CD4-positive, alpha-beta T cell treated with Interleukin-6 at 100 ng/mL for 8 hours (primary cell): Measurements from ENCODE around the gene BHLHE23.
"Not testable (repeated sequence)": the region's sequence is repeated elsewhere in the genome, so short reads cannot be mapped to it uniquely, and the experiment has no call there.

Experiments used
- DNase-seq: peaks from one replicate; pipeline ENCODE4 v3.0.0-alpha.2; 2020; ENCODE audit warnings: mixed read lengths, low spot score

BHLHE23 gene

DNA sequence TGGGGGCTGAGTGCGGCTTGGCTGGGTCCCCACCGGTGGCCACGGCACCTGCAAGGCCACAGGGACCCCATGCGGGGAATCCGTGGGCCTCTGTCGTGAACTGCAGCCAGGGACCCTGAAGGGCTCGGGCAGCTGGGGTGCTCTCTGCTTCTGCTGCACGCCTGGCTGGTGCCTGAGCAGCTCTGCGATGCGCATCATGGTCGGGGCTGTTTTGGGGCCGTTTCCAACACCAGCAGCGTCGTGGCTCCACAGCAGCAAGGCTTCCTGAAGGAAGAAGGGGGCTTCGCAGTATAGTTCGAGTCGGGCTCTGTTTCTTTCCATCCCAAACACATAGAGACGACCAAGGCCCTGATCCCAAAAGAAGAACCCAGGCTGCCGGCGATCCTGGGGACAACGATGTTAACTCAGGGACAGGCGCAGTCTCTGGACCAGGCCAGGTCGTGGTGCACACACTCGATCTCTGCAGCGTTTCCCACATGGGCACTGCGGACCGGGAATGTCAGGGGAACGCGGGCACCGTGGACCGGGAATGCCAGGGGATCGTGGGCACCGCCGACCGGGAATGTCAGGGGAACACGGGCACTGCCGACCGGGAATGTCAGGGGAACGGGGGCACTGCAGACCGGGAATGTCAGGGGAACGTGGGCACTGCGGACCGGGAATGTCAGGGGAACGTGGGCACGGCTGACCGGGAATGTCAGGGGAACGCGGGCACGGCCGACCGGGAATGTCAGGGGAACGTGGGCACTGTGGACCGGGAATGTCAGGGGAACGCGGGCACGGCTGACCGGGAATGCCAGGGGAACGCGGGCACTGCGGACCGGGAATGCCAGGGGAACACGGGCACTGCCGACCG lies 36.8 kb upstream of the BHLHE23 start:
- DNase-seq = no peak

DNA sequence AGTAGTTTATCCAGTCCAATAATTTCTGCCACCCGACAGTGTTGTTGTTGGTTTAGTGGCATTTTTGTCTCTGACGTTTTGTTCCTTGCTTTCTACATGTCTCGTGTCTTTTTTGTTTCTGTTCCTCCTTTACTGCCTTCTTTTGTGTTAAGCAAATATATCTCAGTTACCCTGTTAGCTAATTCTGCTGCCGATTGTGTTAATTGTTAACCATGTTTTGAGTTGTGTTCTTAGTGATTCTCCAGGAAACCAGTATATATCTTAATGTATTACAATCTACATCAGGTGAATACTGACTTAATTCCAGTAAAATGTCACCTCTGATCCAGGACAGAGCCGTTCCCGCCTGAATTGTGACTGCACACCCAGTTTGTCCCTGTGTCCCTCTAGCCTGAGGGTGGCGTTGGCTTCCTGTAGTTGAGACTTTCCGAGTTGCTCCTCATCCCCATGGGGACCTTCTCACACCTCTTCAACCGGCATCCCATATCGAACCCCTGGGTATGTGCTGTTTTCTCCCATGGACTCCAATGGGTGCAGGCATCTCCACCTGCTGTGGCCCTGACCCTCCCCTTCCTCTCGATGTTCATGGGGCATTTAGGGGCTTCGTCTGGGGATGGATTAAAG lies 35.8 kb upstream of the BHLHE23 start:
- no peak for DNase-seq

DNA sequence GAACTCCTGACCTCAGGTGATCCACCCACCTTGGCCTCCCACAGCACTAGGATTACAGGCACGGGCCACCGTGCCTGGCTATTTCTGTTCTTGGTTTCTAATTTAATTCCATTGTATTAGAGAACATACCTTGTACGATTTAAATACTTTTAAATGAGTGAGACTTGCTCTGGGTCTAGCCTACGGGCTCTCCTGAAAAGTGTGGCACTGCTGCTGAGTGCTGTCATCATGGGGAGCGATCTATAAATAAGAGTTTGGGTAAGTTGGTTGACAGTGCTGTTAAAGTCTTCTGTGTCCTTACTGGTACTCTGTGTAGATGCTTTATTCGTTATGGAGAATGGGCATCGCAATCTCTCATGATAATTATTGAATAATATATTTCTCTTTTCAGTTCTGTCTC lies 35.0 kb upstream of the BHLHE23 start:
- no peak for DNase-seq

DNA sequence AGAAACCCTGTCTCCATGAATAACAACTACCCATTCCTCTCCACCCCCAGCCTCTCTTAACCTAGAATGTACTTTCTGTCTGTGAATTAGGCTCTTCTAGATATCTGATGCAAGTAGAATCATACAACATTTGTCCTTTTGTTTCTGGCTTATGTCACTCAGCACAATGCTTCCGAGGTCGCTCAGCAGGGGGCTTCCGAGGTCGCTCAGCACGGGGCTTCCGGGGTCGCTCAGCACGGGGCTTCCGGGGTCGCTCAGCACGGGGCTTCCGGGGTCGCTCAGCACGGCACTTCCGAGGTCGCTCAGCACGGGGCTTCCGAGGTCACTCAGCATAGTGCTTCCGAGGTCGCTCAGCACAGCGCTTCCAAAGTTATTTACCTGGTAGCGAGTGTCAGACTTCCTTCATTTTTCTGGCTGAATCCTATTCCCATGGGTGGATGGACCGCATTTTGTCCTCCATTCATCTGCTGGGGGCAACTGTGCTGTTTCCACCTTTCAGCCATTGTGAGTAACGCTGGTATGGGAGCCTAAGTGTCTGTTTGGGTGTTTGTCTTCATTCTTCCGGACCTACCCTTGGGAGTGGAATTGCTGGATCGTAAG lies 31.0 kb upstream of the BHLHE23 start:
- DNase-seq = no peak

- no peak for DNase-seq
Measured at GRCh38 chr20:63036291-63036690, 29.5 kb upstream of the BHLHE23 start.

DNA sequence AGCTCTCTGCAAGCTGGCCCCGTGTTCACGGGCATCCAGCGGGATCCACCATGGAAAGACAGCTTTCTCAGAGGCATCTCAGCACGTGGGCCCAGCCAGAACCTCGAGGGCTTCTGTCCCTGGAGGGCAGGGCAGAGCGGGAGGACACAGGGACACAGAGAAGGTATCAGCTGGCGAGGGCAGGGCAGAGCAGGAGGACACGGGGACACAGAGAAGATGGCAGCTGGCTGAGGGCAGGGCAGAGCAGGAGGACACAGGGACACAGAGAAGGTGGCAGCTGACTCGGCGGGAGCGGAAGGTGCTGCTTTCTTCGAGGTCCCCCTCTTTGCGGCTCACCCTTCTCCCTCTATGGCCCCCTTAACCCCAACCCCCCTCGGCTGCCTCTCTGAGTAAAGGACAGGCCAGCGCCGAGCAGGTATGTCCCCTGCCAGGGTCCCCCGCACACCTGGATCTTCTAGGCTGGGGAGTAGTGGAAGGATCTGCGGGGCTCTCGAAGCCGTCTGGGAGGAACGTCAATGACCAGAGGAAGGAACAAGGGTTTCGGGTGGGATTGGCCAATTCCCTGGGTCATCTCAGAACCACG lies 28.9 kb upstream of the BHLHE23 start:
- no peak for DNase-seq

DNA sequence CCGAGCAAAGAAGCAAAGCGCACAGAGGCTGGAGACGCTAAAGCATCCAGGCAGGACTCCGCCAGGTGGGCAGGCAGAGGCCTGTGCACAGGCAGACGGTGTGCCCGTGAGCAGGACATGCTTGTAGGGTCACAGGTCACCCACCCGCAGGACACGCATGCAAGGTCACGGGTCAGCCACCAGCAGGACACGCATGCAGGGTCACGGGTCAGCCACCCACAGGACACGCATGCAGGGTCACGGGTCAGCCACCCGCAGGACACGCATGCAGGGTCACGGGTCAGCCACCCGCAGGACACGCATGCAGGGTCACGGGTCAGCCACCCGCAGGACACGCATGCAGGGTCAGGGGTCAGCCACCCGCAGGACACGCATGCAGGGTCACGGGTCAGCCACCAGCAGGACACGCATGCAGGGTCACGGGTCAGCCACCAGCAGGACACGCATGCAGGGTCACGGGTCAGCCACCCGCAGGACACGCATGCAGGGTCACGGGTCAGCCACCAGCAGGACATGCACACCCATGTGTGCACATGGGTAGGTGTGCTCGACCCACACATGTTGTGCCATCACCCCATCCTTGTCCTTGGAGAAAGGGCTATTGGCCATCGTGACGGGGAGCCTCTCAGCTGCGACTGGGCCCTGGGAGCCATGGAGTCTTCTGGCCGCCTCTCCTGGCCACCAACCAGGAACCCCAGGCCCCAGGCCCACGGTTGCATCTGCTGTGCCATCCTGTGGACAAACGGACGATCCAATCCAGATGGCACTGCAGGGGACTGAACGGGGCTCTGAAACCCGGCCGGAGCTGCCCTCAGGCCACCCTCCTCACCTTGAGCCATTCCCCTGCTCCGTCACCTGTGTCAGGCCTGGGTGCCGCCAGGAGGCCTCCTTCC lies 28.2 kb upstream of the BHLHE23 start:
- DNase-seq = not testable (repeated sequence)

- no peak for DNase-seq
Measured at GRCh38 chr20:63033794-63034709, 27.3 kb upstream of the BHLHE23 start.

DNA sequence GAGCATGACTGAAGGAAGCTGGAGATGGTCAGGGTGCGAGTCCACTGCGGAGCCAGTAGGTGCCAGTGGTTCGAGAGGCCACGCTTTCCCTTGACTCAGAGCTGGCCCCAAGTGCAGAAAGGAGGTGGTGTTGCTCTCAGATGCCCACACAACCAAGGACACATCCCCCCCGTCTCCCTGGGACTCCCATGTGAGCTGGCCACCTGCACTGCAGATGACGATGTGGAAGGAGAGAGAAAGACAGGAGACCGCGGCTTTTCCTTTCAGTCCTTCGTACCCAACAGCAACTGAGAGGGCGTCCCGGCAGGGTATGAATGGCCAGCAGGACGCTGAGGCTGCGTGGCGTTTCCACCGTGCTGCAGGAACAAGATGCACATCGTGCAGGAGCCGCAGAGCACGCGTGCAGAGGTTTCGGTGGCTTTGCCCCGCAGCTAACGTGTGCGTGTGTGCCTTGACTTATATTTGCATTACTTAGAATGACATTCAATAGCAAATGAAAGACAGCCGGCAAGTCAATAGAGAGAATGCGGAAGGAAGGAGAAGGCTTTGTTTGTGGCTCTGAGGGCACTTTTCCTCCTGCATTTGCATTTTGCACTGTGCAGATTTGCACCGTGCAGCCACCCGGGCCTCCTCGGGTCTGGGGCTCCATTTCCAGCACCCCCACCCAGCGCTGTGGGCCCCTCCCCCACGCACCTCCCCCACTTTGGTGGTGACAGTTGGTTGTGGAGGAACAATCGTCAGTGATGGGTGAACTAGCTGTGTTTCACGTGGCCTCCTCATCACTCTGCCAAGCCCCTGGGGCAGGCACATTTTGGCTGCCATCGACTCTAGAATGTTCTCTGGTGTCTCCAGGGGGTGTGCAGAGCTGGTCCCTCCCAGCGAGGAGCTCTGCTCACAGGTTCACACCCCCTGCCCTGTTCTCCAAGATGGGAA lies 26.4 kb upstream of the BHLHE23 start:
- no peak for DNase-seq

GRCh38 chr20:63032026-63032800 lies 25.4 kb upstream of the BHLHE23 start:
- no peak for DNase-seq

GRCh38 chr20:63031251-63032014 lies 24.7 kb upstream of the BHLHE23 start:
- no peak for DNase-seq

DNA sequence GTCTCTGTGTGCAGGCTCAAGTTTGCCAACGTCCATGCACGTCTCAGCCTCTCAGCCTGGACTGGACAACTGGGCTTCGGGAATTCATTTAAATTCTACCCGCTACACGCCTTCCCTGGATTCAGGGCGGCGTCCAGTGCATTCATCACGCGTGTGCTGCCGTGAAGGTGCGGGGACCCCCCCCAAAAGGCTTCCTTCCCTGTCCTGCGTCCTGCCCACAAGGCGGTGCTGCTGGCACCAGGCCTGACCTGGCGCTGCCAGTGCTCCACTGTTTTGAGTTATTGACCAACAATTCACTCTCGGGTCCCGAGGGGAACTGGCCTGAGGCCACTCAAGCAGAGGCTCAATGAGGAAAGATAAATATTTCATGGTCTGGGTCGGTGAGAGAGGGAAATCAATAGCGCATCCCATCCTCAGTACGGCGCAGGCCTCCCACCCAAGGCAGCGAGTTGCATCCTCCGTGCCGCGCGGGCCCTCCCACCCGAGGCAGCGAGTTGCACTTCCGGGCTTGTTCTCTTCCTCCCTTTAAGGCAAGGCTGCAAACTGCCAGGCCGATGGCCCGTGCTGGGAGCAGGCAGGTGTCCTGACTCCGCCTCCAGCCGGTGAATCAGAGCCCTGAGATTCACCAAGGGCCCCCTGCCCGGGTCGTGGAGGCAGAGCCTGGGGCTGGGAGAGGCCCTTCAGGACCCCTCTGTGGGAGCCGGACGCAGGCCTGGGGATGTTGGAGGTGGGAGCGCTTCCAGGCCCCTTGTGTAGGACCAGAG lies 22.8 kb upstream of the BHLHE23 start:
- DNase-seq = no peak

DNA sequence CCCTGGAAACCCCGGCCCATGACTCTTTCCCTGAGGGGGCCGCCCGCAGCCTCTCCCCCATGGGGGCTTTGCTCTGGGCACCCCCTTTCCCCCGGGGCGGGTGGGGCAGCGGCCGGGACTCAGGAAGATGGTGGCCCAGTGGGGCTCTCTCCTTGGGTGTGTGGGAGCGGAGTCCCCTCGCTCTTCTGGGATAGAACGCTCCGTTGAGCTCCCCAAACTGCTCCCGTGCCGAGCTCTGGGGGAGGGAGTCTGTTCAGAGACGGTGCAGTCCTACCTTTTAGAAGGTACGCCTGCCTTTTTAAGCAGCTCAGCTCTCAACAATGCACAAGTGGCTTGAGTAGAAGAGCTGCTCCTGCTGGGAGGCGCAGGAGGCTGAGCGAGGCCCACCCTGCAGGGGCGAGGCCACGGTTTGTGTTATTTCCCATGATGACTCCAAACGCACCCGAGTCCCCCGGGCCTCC lies 21.7 kb upstream of the BHLHE23 start:
- DNase-seq = no peak

- DNase-seq = no peak
Measured at GRCh38 chr20:63027922-63028389, 21.2 kb upstream of the BHLHE23 start.

GRCh38 chr20:63027221-63027921 lies 20.6 kb upstream of the BHLHE23 start:
- DNase-seq = no peak

GRCh38 chr20:63026582-63027165 lies 19.9 kb upstream of the BHLHE23 start:
- no peak for DNase-seq
